ENCODE measurements around the gene FNDC3A.

The FNDC3A gene

GRCh38 chr13:49216334-49216733 is 240.6 kb downstream of the FNDC3A start:
- no peak for DNase-seq (ENCODE audit: low read depth)

- DNase-seq (ENCODE audit: low read depth), result no peak
Measured at GRCh38 chr13:49217962-49218492, 242.3 kb downstream of the FNDC3A start.

GRCh38 chr13:49218493-49219051 is 242.9 kb downstream of the FNDC3A start:
- DNase-seq (ENCODE audit: low read depth), result no peak

GRCh38 chr13:49219647-49220035 is 243.9 kb downstream of the FNDC3A start:
- DNase-seq (ENCODE audit: low read depth), result no peak

GRCh38 chr13:49220036-49220855 is 244.5 kb downstream of the FNDC3A start, which contains the start of gene MLNR:
Gene MLNR, plus strand, starts transcription at chr13:49220338. Its CDS starts 0 bp downstream, at chr13:49220338.
- no peak for DNase-seq (ENCODE audit: low read depth)

- DNase-seq (ENCODE audit: low read depth), result no peak
Measured at GRCh38 chr13:49220856-49221589, 245.3 kb downstream of the FNDC3A start.

GRCh38 chr13:49221590-49221965 is 245.9 kb downstream of the FNDC3A start:
- DNase-seq (ENCODE audit: low read depth), result no peak

GRCh38 chr13:49225223-49226042 is 249.7 kb downstream of the FNDC3A start:
- no peak for DNase-seq (ENCODE audit: low read depth)

- no peak for DNase-seq (ENCODE audit: low read depth)
Measured at GRCh38 chr13:49226613-49227012, 250.9 kb downstream of the FNDC3A start.

GRCh38 chr13:49234741-49235140 is 259.0 kb downstream of the FNDC3A start:
- DNase-seq (ENCODE audit: low read depth), result no peak

- DNase-seq (ENCODE audit: low read depth), result no peak
Measured at GRCh38 chr13:49235856-49236431, 260.2 kb downstream of the FNDC3A start.

- DNase-seq (ENCODE audit: low read depth), result no peak
Measured at GRCh38 chr13:49238621-49239020, 262.9 kb downstream of the FNDC3A start.

- DNase-seq (ENCODE audit: low read depth), result peak; percentile 3
Measured at GRCh38 chr13:49240017-49240416, 264.3 kb downstream of the FNDC3A start.

GRCh38 chr13:49241296-49241695 is 265.6 kb downstream of the FNDC3A start:
- DNase-seq (ENCODE audit: low read depth), result no peak

- no peak for DNase-seq (ENCODE audit: low read depth)
Measured at GRCh38 chr13:49245101-49245500, 269.4 kb downstream of the FNDC3A start.

GRCh38 chr13:49246850-49247642 is 271.3 kb downstream of the FNDC3A start:
- no peak for DNase-seq (ENCODE audit: low read depth)

- DNase-seq (ENCODE audit: low read depth), result peak; percentile 69
Measured at GRCh38 chr13:49247643-49248621, 272.2 kb downstream of the FNDC3A start, which contains the start of gene CDADC1. Gene CDADC1, plus strand, starts transcription at chr13:49247925. Its CDS starts 113 bp downstream, at chr13:49248038.

GRCh38 chr13:49248622-49249002 is 272.9 kb downstream of the FNDC3A start:
- DNase-seq (ENCODE audit: low read depth), result no peak

- no peak for DNase-seq (ENCODE audit: low read depth)
Measured at GRCh38 chr13:49251326-49251725, 275.6 kb downstream of the FNDC3A start.

Data from T-helper 22 cell (primary cell).